ENCODE measurements around the gene SLC2A9. TPM values are rescaled to one million over a fixed set of nuclear protein-coding genes. Genes with fewer than 3 reads are reported as not detected.

The SLC2A9 gene
- total RNA-seq, 1 donor from 2014 or later = 0.72 TPM

GRCh38 chr4:9916937-9917336, 104.4 kb downstream of the SLC2A9 start:
- no peaks in the 10 kb centered on the region for H3K4me1 Mint-ChIP-seq (ENCODE audit: low read depth)
- no peaks in the 10 kb centered on the region for H3K36me3 Mint-ChIP-seq (ENCODE audit: low read depth)
- H3K27me3 Mint-ChIP-seq (ENCODE audit: low read depth) = peaks cover 8% of the 10 kb centered on the region
- DNase-seq (ENCODE audit: low spot score) = no peak
- no peak overlapping the region for H3K27ac Mint-ChIP-seq (ENCODE audit: unreplicated experiment)
- H3K9me3 Mint-ChIP-seq (ENCODE audit: low read depth) = no peaks in the 10 kb centered on the region
- TF ChIP-seq, protein P1, sequence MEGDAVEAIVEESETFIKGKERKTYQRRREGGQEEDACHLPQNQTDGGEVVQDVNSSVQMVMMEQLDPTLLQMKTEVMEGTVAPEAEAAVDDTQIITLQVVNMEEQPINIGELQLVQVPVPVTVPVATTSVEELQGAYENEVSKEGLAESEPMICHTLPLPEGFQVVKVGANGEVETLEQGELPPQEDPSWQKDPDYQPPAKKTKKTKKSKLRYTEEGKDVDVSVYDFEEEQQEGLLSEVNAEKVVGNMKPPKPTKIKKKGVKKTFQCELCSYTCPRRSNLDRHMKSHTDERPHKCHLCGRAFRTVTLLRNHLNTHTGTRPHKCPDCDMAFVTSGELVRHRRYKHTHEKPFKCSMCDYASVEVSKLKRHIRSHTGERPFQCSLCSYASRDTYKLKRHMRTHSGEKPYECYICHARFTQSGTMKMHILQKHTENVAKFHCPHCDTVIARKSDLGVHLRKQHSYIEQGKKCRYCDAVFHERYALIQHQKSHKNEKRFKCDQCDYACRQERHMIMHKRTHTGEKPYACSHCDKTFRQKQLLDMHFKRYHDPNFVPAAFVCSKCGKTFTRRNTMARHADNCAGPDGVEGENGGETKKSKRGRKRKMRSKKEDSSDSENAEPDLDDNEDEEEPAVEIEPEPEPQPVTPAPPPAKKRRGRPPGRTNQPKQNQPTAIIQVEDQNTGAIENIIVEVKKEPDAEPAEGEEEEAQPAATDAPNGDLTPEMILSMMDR (IDR thresholded peaks at IDR 0.05) = no peak
- no peak overlapping the region for H3K4me3 Mint-ChIP-seq (ENCODE audit: unreplicated experiment)

- Mint-ChIP-seq H3K27ac (ENCODE audit: unreplicated experiment) (no peak overlapping the region), H3K4me1 (ENCODE audit: low read depth) (no peaks in the 10 kb centered on the region), H3K4me3 (ENCODE audit: unreplicated experiment) (no peak overlapping the region), H3K36me3 (ENCODE audit: low read depth) (no peaks in the 10 kb centered on the region), H3K9me3 (ENCODE audit: low read depth) (no peaks in the 10 kb centered on the region), H3K27me3 (ENCODE audit: low read depth) (peaks cover 8% of the 10 kb centered on the region)
- TF ChIP-seq, protein P1 (IDR thresholded peaks at IDR 0.05) = no peak
- DNase-seq (ENCODE audit: low spot score) = no peak
These were observed 105.0 kb downstream of the SLC2A9 start for GRCh38 chr4:9916346-9916745.

DNA sequence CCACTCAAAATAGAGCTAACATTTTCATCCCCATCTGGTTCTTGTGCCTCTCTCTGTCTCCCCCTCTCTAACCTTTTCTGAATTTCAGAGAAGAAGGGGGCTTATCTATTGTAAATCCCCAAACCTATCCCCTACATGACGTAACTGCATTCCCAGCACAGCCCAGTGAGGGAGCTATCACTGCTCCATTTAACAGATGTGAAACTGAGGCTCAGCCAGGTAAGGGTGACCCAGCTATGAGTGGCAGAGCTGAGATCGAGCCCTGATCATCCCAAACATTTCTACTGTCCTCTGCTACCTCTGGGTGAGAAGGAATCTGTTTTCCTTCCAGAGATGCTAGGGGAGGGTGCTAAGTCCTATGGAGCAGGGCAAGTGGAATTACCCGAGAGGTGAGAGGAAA, 107.5 kb downstream of the SLC2A9 start:
- TF ChIP-seq, protein P1 (IDR thresholded peaks at IDR 0.05) = no peak
- H3K27ac Mint-ChIP-seq (ENCODE audit: unreplicated experiment) = no peak overlapping the region
- no peaks in the 10 kb centered on the region for H3K4me1 Mint-ChIP-seq (ENCODE audit: low read depth)
- peaks cover 10% of the 10 kb centered on the region for H3K27me3 Mint-ChIP-seq (ENCODE audit: low read depth)
- peaks cover 2% of the 10 kb centered on the region for H3K9me3 Mint-ChIP-seq (ENCODE audit: low read depth)
- H3K36me3 Mint-ChIP-seq (ENCODE audit: low read depth) = no peaks in the 10 kb centered on the region
- no peak overlapping the region for H3K4me3 Mint-ChIP-seq (ENCODE audit: unreplicated experiment)
- DNase-seq (ENCODE audit: low spot score) = no peak

- no peak for DNase-seq (ENCODE audit: low spot score)
- no peaks in the 10 kb centered on the region for H3K4me1 Mint-ChIP-seq (ENCODE audit: low read depth)
These were observed 114.3 kb downstream of the SLC2A9 start for GRCh38 chr4:9906996-9907395.

DNA sequence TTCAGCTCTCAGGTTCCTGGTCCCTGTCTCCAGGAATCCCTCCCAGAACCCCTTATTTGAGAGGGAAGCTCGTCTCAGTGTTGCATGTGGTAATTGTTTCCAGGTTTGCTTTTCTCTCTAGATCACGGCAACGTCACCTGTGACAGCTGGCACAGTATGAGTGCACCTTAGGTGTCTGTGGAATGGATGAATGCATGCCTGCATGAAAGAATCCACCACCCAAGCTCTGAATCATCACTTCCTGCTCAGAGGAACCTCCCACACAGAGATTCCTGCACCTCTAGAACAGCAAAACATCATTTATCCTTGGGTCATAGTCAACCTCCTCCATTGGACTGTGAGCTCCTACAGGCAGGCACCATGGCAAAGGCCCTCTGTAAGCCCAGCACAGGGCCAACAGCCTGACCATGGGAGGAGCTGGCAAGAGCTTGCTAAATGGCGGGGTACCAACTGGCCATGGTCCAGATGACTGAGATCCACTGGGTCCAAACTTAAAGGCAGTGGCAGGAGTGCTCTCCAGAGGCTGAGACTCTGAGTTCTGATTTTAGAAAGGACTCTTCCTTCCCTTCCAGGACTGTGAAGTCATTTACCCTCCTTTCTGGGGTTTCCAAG, 116.2 kb downstream of the SLC2A9 start:
- TF ChIP-seq, protein P1 (IDR thresholded peaks at IDR 0.05) = no peak
- no peaks in the 10 kb centered on the region for H3K36me3 Mint-ChIP-seq (ENCODE audit: low read depth)
- H3K4me1 Mint-ChIP-seq (ENCODE audit: low read depth) = no peaks in the 10 kb centered on the region
- no peak overlapping the region for H3K4me3 Mint-ChIP-seq (ENCODE audit: unreplicated experiment)
- no peak for DNase-seq (ENCODE audit: low spot score)
- H3K9me3 Mint-ChIP-seq (ENCODE audit: low read depth) = peaks cover 4% of the 10 kb centered on the region
- H3K27me3 Mint-ChIP-seq (ENCODE audit: low read depth) = peaks cover 9% of the 10 kb centered on the region
- no peak overlapping the region for H3K27ac Mint-ChIP-seq (ENCODE audit: unreplicated experiment)

More at GRCh38 chr4:9906996-9907395, 114.3 kb downstream of the SLC2A9 start:
- H3K27me3 Mint-ChIP-seq (ENCODE audit: low read depth) = peaks cover 7% of the 10 kb centered on the region
- H3K9me3 Mint-ChIP-seq (ENCODE audit: low read depth) = peaks cover 4% of the 10 kb centered on the region
- no peaks in the 10 kb centered on the region for H3K36me3 Mint-ChIP-seq (ENCODE audit: low read depth)
- H3K27ac Mint-ChIP-seq (ENCODE audit: unreplicated experiment) = no peak overlapping the region
- TF ChIP-seq, protein P1 (IDR thresholded peaks at IDR 0.05) = no peak
- no peak overlapping the region for H3K4me3 Mint-ChIP-seq (ENCODE audit: unreplicated experiment)
